Heart left ventricle (tissue), 13 donors: Measurements from ENCODE around the gene MYH6.

Experiments used
- CTCF ChIP-seq, 12 donors: fragments of 200-600 bp; sonication (generic) in 4 of 12; IDR thresholded peaks; one replicate each; pipeline versions ENCODE4 v1.5.0 to v1.8.0; 2018 to 2022; ENCODE audit warnings: antibody characterized with exemption in 12 of 12, mild to moderate bottlenecking in 5 of 12
- POLR2A ChIP-seq, 2 donors: fragments of 450-650 bp; IDR thresholded peaks; one replicate each; pipeline ENCODE4 v1.6.1; 2017; ENCODE audit warnings: antibody characterized with exemption in 2 of 2, mild to moderate bottlenecking in 2 of 2, moderate library complexity in 2 of 2
- donor health status: ischemic (EF 13 %, LVEDD 7.1; RV severe dilation, severe dysfunction).
- donor health status: DM: no; HTN: yes; CAD: no.
- donor health status: DM: no; HTN: no; CAD: no.
- donor health status: ischemic (EF 25% LVEDD 6.9; RV normal size, moderate dysfunction).
- donor health status: ischemic (EF 25% LVEDD 5.7; RV mildly dilated, moderate dysfunction).
- donor health status: ischemic (EF 35%, LVEDD 5.7; RV mildly dilated, moderate dysfunction).
- donor health status: nonischemic (EF 11% LVEDD 7.7; RV severe dilation, severe dysfunction).
- donor health status: DM: yes; HTN: yes; CAD: no.
- donor health status: PGD.
- donor health status: ischemic (EF 29% LVEDD 5.4; RV normal size, mild dysfunction).
- donor health status: nonischemic (EF 23%, LVEDD 6.1; RV moderate dilation, normal function).

GRCh38 chr14:23339506-23340268 is 68.4 kb downstream of the MYH6 start:
- no peak for TF ChIP-seq CTCF (IDR thresholded peaks at IDR 0.05)
- no peak for TF ChIP-seq POLR2A (IDR thresholded peaks at IDR 0.05)
